ENCODE measurements around the gene RPS10.

Gene RPS10

GRCh38 chr6:34455831-34456230 lies 30.0 kb upstream of the RPS10 start:
- intact Hi-C loops (cut with DNase I): no loop called here
- DNase-seq: no peak

GRCh38 chr6:34451192-34451591 lies 25.3 kb upstream of the RPS10 start:
- intact Hi-C loops (cut with DNase I): no loop called here
- peak in 2 of 10 donors; percentile 2 to 11 for DNase-seq

- DNase-seq: no peak
- intact Hi-C loops (cut with DNase I): no loop called here
These were observed 22.0 kb upstream of the RPS10 start for GRCh38 chr6:34447910-34448309.

GRCh38 chr6:34447386-34447785 lies 21.5 kb upstream of the RPS10 start:
- intact Hi-C loops (cut with DNase I): no loop called here
- DNase-seq: no peak

- intact Hi-C loops (cut with DNase I): no loop called here
- DNase-seq: no peak
These were observed 19.5 kb upstream of the RPS10 start for GRCh38 chr6:34445313-34445860.

- intact Hi-C loops (cut with DNase I): no loop called here
- DNase-seq: peak in 1 of 10 donors; percentile 4
These were observed 15.7 kb upstream of the RPS10 start for GRCh38 chr6:34441526-34441925.

- DNase-seq: no peak
- intact Hi-C loops (cut with DNase I): no loop called here
These were observed 13.6 kb upstream of the RPS10 start for GRCh38 chr6:34439442-34439841.

- intact Hi-C loops (cut with DNase I): no loop called here
- DNase-seq: no peak
These were observed 12.8 kb upstream of the RPS10 start for GRCh38 chr6:34438705-34439104.

GRCh38 chr6:34437644-34437970 lies 11.7 kb upstream of the RPS10 start:
- intact Hi-C loops (cut with DNase I): no loop called here
- DNase-seq: no peak

- peak in 1 of 10 donors; percentile 57 for DNase-seq
- intact Hi-C loops (cut with DNase I): no loop called here
These were observed 11.2 kb upstream of the RPS10 start for GRCh38 chr6:34436803-34437643.

- intact Hi-C loops (cut with DNase I): no loop called here
- DNase-seq: peak in 1 of 10 donors; percentile 14
These were observed 10.0 kb upstream of the RPS10 start for GRCh38 chr6:34435916-34436315.

- no peak for DNase-seq
- intact Hi-C loops (cut with DNase I): loop anchor here (5.0 kb wide), 1 partner anchor 182 kb away; no protein-coding TSS in a partner anchor
These were observed 754 bp downstream of the RPS10 start for GRCh38 chr6:34425132-34425497.

- intact Hi-C loops (cut with DNase I): loop anchor here (5.0 kb wide), 1 partner anchor 183 kb away; no protein-coding TSS in a partner anchor
- no peak for DNase-seq
These were observed 1.4 kb downstream of the RPS10 start for GRCh38 chr6:34424200-34425131.

- no peak for DNase-seq
- intact Hi-C loops (cut with DNase I): no loop called here
These were observed 2.6 kb downstream of the RPS10 start for GRCh38 chr6:34423254-34423653.

GRCh38 chr6:34418367-34418766 lies 7.5 kb downstream of the RPS10 start:
- DNase-seq: no peak
- intact Hi-C loops (cut with DNase I): loop anchor here (10.0 kb wide), 1 partner anchor 254 kb away; no protein-coding TSS in a partner anchor

GRCh38 chr6:34416877-34417371 lies 8.9 kb downstream of the RPS10 start:
- intact Hi-C loops (cut with DNase I): loop anchor here (10.0 kb wide), 1 partner anchor 252 kb away; no protein-coding TSS in a partner anchor
- DNase-seq: peak in 3 of 10 donors; percentile 17 to 82 (median 22)

GRCh38 chr6:34414999-34415858 lies 10.6 kb downstream of the RPS10 start:
- DNase-seq: peak in 5 of 10 donors; percentile 29 to 64 (median 51)
- intact Hi-C loops (cut with DNase I): loop anchor here (1.0 to 10.0 kb wide), 4 partner anchors 23 to 250 kb away; partner anchors contain the start of genes NUDT3 and SMIM29

- intact Hi-C loops (cut with DNase I): loop anchor here (10.0 kb wide), 1 partner anchor 248 kb away; no protein-coding TSS in a partner anchor
- no peak for DNase-seq
These were observed 13.1 kb downstream of the RPS10 start for GRCh38 chr6:34412643-34413214.

GRCh38 chr6:34412016-34412415 lies 13.9 kb downstream of the RPS10 start:
- intact Hi-C loops (cut with DNase I): loop anchor here (10.0 kb wide), 1 partner anchor 247 kb away; no protein-coding TSS in a partner anchor
- DNase-seq: peak in 7 of 10 donors; percentile 31 to 92 (median 60)

Measured in posterior cingulate gyrus (tissue), 11 donors.